HepG2 (cell line): Measurements from ENCODE around the gene CCNH. TPM values are rescaled to one million over a fixed set of nuclear protein-coding genes. Genes with fewer than 3 reads are reported as not detected.
A peak's percentile ranks its signal among the peaks of the same experiment; 100 is the strongest.

Experiments used
- BORCS8-MEF2B ChIP-seq: sonication (generic); formaldehyde crosslinking; IDR thresholded peaks from 2 replicates; pipeline ENCODE4 v1.8.0; 2022; ENCODE audit warnings: mild to moderate bottlenecking, missing genetic modification reagents
- FLYWCH1 ChIP-seq: sonication (generic); formaldehyde crosslinking; IDR thresholded peaks from 2 replicates; pipeline ENCODE4 v1.8.1; 2023; ENCODE audit warnings: mild to moderate bottlenecking, missing genetic modification reagents
- KDM2A ChIP-seq: sonication (generic); formaldehyde crosslinking; IDR thresholded peaks from 2 replicates; pipeline ENCODE4 v1.4.0; 2020; ENCODE audit warnings: low read depth, missing genetic modification reagents, borderline replicate concordance
- MYC ChIP-seq: sonication (generic); formaldehyde crosslinking; IDR thresholded peaks from 2 replicates; pipeline ENCODE4 v1.9.0; 2021; ENCODE audit warnings: missing genetic modification reagents, borderline replicate concordance
- NONO ChIP-seq, 2 experiments: fragments of 450-650 bp in 1 of 2; sonication (generic) in 1 of 2; formaldehyde crosslinking in 1 of 2; IDR thresholded peaks in 1 of 2; conservative IDR thresholded peaks in 1 of 2; 2 replicates each; pipeline versions ENCODE4 v1.6.1 to v1.8.0; 2017 to 2022; ENCODE audit warnings: mild to moderate bottlenecking in 1 of 2, missing genetic modification reagents in 1 of 2, moderate library complexity in 1 of 2
- POLR2G ChIP-seq: fragments of 200-400 bp; formaldehyde crosslinking; IDR thresholded peaks from 2 replicates; pipeline ENCODE4 v1.6.1; 2018; ENCODE audit warnings: mild to moderate bottlenecking, low read depth, low read length, moderate library complexity
- PPARG ChIP-seq: conservative IDR thresholded peaks from 2 replicates; pipeline ENCODE4 v1.6.1; 2016; ENCODE audit warnings: missing biosample characterization, missing genetic modification reagents
- PREB ChIP-seq: sonication (generic); formaldehyde crosslinking; IDR thresholded peaks from 2 replicates; pipeline ENCODE4 v1.4.0; 2020; ENCODE audit warnings: missing genetic modification reagents
- RAD51 ChIP-seq: fragments of 450-650 bp; IDR thresholded peaks from 2 replicates; pipeline ENCODE4 v1.6.1; 2016; ENCODE audit warnings: borderline replicate concordance
- RBAK ChIP-seq: sonication (generic); formaldehyde crosslinking; IDR thresholded peaks from 2 replicates; pipeline ENCODE4 v1.5.1; 2020; ENCODE audit warnings: mild to moderate bottlenecking, missing genetic modification reagents
- RERE ChIP-seq: IDR thresholded peaks from 2 replicates; pipeline ENCODE4 v1.6.1; 2016; ENCODE audit warnings: low read depth, missing genetic modification reagents, missing compliant biosample characterization
- SP1 ChIP-seq, 2 experiments: fragments of 450-650 bp in 1 of 2; sonication (generic) in 1 of 2; formaldehyde crosslinking in 1 of 2; IDR thresholded peaks; 2 replicates each; pipeline versions ENCODE4 v1.4.0 to v1.6.1; 2016 to 2020; ENCODE audit warnings: missing genetic modification reagents in 1 of 2
- TSC22D2 ChIP-seq: sonication (generic); formaldehyde crosslinking; IDR thresholded peaks from 2 replicates; pipeline ENCODE4 v1.5.1; 2020; ENCODE audit warnings: missing genetic modification reagents, mild to moderate bottlenecking, borderline replicate concordance
- ZBTB3 ChIP-seq: sonication (generic); formaldehyde crosslinking; IDR thresholded peaks from 2 replicates; pipeline ENCODE4 v1.4.0; 2020; ENCODE audit warnings: low read depth, mild to moderate bottlenecking, moderate library complexity, missing genetic modification reagents, borderline replicate concordance
- ZIK1 ChIP-seq: sonication (generic); formaldehyde crosslinking; IDR thresholded peaks from 2 replicates; pipeline ENCODE4 v1.5.0; 2020; ENCODE audit warnings: mild to moderate bottlenecking, low read depth, missing genetic modification reagents, borderline replicate concordance
- ZNF124 ChIP-seq: sonication (generic); formaldehyde crosslinking; IDR thresholded peaks from 2 replicates; pipeline ENCODE4 v1.4.0; 2020; ENCODE audit warnings: missing genetic modification reagents
- ZNF530 ChIP-seq: sonication (generic); formaldehyde crosslinking; IDR thresholded peaks from 2 replicates; pipeline ENCODE4 v1.5.0; 2020; ENCODE audit warnings: low read depth, mild to moderate bottlenecking, missing genetic modification reagents
- ZNF547 ChIP-seq: sonication (generic); formaldehyde crosslinking; IDR thresholded peaks from 2 replicates; pipeline ENCODE4 v1.5.1; 2020; ENCODE audit warnings: mild to moderate bottlenecking, missing genetic modification reagents
- ZNF589 ChIP-seq: sonication (generic); formaldehyde crosslinking; conservative IDR thresholded peaks from 2 replicates; pipeline ENCODE4 v1.8.0; 2022; ENCODE audit warnings: mild to moderate bottlenecking, moderate library complexity, missing genetic modification reagents
- ZNF720 ChIP-seq: sonication (generic); formaldehyde crosslinking; IDR thresholded peaks from 2 replicates; pipeline ENCODE4 v1.4.0; 2020; ENCODE audit warnings: missing genetic modification reagents
- polyA plus RNA-seq, 8 experiments: library from polyadenylated mRNA; depleted of rRNA in 3 of 8; stranded (reverse) in 7 of 8; unstranded in 1 of 8; fragments of >200 nt; fragmentation: Illumina TruSeq in 4 of 8; extraction: Trizol in 4 of 8; gene quantifications; 2 replicates each; pipeline versions ENCODE4 v1.2.1 to v1.2.3, GENCODE V29; 2011 to 2016; ENCODE audit warnings: low read depth in 4 of 8, missing spikeins in 1 of 8, mixed read lengths in 1 of 8; ENCODE audit not compliant: insufficient read depth in 1 of 8
- total RNA-seq, 5 experiments: library from RNA; depleted of rRNA; stranded (reverse); fragments of >200 nt; fragmentation: Illumina TruSeq; extraction: Trizol; gene quantifications; 2 replicates each; pipeline ENCODE4 v1.2.3, GENCODE V29; 2016; ENCODE audit warnings: low read depth in 1 of 5
- TF ChIP-seq, protein P1 (sequence below): sonication (generic); formaldehyde crosslinking; IDR thresholded peaks from 2 replicates; pipeline ENCODE4 v1.5.0; 2020; ENCODE audit warnings: mild to moderate bottlenecking, missing genetic modification reagents

Gene CCNH
- total and polyA plus RNA-seq, 2 of the 13 experiments (the other 11 are each of a cell fraction or from before 2014, with no cell fraction given), result 42.5 to 94.3 TPM

- TF ChIP-seq, protein P1, sequence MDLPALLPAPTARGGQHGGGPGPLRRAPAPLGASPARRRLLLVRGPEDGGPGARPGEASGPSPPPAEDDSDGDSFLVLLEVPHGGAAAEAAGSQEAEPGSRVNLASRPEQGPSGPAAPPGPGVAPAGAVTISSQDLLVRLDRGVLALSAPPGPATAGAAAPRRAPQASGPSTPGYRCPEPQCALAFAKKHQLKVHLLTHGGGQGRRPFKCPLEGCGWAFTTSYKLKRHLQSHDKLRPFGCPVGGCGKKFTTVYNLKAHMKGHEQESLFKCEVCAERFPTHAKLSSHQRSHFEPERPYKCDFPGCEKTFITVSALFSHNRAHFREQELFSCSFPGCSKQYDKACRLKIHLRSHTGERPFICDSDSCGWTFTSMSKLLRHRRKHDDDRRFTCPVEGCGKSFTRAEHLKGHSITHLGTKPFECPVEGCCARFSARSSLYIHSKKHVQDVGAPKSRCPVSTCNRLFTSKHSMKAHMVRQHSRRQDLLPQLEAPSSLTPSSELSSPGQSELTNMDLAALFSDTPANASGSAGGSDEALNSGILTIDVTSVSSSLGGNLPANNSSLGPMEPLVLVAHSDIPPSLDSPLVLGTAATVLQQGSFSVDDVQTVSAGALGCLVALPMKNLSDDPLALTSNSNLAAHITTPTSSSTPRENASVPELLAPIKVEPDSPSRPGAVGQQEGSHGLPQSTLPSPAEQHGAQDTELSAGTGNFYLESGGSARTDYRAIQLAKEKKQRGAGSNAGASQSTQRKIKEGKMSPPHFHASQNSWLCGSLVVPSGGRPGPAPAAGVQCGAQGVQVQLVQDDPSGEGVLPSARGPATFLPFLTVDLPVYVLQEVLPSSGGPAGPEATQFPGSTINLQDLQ (CRISPR knock-in tag), result no peak
- TF ChIP-seq FLYWCH1 (no peak), PPARG (CRISPR knock-in tag) (no peak), ZBTB3 (CRISPR knock-in tag) (no peak), ZNF124 (no peak), SP1 (IDR thresholded peaks at IDR 0.05) (no peak), SP1 (CRISPR knock-in tag; IDR thresholded peaks at IDR 0.05) (peak; percentile 89), MYC (CRISPR knock-in tag) (no peak; the same call in 1 of the 2 replicates), PREB (CRISPR knock-in tag) (no peak), BORCS8-MEF2B (CRISPR knock-in tag) (no peak), ZNF589 (no peak), KDM2A (CRISPR knock-in tag) (peak; percentile 91), NONO (IDR thresholded peaks at IDR 0.05) (no peak), NONO (CRISPR knock-in tag; conservative IDR thresholded peaks at IDR 0.05) (peak; percentile 85), TSC22D2 (CRISPR knock-in tag) (no peak), RBAK (CRISPR knock-in tag) (peak; percentile 45; the same call in 1 of the 2 replicates), ZNF720 (CRISPR knock-in tag) (no peak), ZNF547 (CRISPR knock-in tag) (0 out of 2 replicates have a peak, but pooled peaks have one; percentile 22), ZIK1 (CRISPR knock-in tag) (peak; percentile 56; the same call in 1 of the 2 replicates), RERE (CRISPR knock-in tag) (no peak), POLR2G (peak; percentile 89), RAD51 (no peak), ZNF530 (CRISPR knock-in tag) (no peak)
Observed at GRCh38 chr5:87412630-87413342, at the start of gene CCNH (continued).
